ENCODE data around the gene SCAPER. TPM values are rescaled to one million over a fixed set of nuclear protein-coding genes. Genes with fewer than 3 reads are reported as not detected.

Gene SCAPER
- total RNA-seq, 1 experiment from 2014 or later = 14.7 TPM

DNA sequence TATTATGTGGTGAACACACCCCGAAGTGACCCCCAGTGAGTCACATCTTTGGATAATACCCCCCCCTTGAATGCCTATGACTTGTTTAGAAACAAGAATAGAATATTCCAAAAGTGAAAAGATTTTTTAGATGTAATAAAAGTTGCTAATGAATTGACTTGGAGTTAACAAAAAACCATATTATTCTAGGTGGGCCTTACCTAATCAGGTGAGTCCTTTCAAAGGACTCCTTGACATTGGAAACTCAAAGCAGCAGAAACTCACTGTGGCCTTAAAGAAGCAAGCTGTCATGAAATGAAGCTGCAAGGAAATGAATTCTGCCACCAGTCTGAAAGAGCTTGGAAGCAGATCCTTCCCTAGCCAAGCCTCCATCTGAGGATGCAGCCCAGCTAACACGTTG lies 579.4 kb downstream of the SCAPER start:
- no peak for ATAC-seq

More for the DNA sequence above, 579.4 kb downstream of the SCAPER start:
- Histone ChIP-seq H3K4me3 (replicated peaks in 1 of 2; ENCODE audit: low read depth in 1 of 2, low read length in 2 of 2) (no peak overlapping the region), H3K27ac (ENCODE audit: low read depth, low read length) (no peak overlapping the region), H3K4me1 (ENCODE audit: control insufficient read depth in 1 of 2, insufficient read depth in 2 of 2, low read length in 2 of 2) (peaks cover 0 to 8% of the 10 kb centered on the region in 2 experiments; a peak in 2 of 4 replicates), H3K27me3 (ENCODE audit: insufficient read depth, low read length) (no peaks in the 10 kb centered on the region), H3K36me3 (ENCODE audit: control insufficient read depth in 1 of 2, insufficient read depth in 2 of 2, low read length in 2 of 2) (no peaks in the 10 kb centered on the region), H3K9ac (ENCODE audit: low read length) (no peak overlapping the region), H3K4me2 (ENCODE audit: low read length) (no peak overlapping the region), H4K20me1 (ENCODE audit: insufficient read depth) (no peaks in the 10 kb centered on the region), H2AFZ (ENCODE audit: low read depth, low read length, poor library complexity, severe bottlenecking) (no peak overlapping the region), H3K9me3 (ENCODE audit: control insufficient read depth in 1 of 2, insufficient read depth in 1 of 2, low read depth in 1 of 2, low read length in 2 of 2) (no peaks in the 10 kb centered on the region), H3K9me2 (ENCODE audit: insufficient read depth) (no peaks in the 10 kb centered on the region), H3K79me2 (ENCODE audit: insufficient read depth, low read length) (no peaks in the 10 kb centered on the region)
- DNase-seq (ENCODE audit: low read depth, low spot score) = no peak
- ChIA-PET POLR2A (interaction anchor here (0.9 kb wide), 1 partner anchor 10 kb away, joined by 3 read pairs; no protein-coding TSS in a partner anchor), CTCF (interaction anchor here (0.7 kb wide), 1 partner anchor 10 kb away, joined by 4 read pairs; the partner anchor contains the start of gene ISL2), RAD21 (ENCODE audit: low non-redundant PET in 1 of 2, low total read pairs in 2 of 2, uncharacterized antibody in 2 of 2, unreplicated experiment in 2 of 2) (no interaction called here)
- intact Hi-C loops (cut with micrococcal nuclease) = no loop called here
- TF ChIP-seq FOSL1 (IDR thresholded peaks at IDR 0.05; ENCODE audit: low read depth) = no peak
- TF ChIP-seq SP1 (IDR thresholded peaks at IDR 0.05; ENCODE audit: low read depth) = no peak
- TF ChIP-seq RAD21 (IDR thresholded peaks at IDR 0.05; ENCODE audit: low read depth) = no peak
- TF ChIP-seq, protein P1, sequence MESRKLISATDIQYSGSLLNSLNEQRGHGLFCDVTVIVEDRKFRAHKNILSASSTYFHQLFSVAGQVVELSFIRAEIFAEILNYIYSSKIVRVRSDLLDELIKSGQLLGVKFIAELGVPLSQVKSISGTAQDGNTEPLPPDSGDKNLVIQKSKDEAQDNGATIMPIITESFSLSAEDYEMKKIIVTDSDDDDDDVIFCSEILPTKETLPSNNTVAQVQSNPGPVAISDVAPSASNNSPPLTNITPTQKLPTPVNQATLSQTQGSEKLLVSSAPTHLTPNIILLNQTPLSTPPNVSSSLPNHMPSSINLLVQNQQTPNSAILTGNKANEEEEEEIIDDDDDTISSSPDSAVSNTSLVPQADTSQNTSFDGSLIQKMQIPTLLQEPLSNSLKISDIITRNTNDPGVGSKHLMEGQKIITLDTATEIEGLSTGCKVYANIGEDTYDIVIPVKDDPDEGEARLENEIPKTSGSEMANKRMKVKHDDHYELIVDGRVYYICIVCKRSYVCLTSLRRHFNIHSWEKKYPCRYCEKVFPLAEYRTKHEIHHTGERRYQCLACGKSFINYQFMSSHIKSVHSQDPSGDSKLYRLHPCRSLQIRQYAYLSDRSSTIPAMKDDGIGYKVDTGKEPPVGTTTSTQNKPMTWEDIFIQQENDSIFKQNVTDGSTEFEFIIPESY (IDR thresholded peaks at IDR 0.05; ENCODE audit: extremely low read depth, insufficient replicate concordance, low read length) = no peak
- TF ChIP-seq JUND (IDR thresholded peaks at IDR 0.05) = no peak
- TF ChIP-seq CTCF (IDR thresholded peaks at IDR 0.05 in 2 of 3, conservative IDR thresholded peaks at IDR 0.05 in 1 of 3; ENCODE audit: borderline replicate concordance in 1 of 3, insufficient read depth in 1 of 3, low read depth in 2 of 3, low read length in 2 of 3) = no peak
- TF ChIP-seq ZNF274 (IDR thresholded peaks at IDR 0.05; ENCODE audit: low read depth, low read length) = no peak
- no peak for TF ChIP-seq EZH2phosphoT487 (IDR thresholded peaks at IDR 0.05; ENCODE audit: borderline replicate concordance)
- TF ChIP-seq POLR2A (IDR thresholded peaks at IDR 0.05; ENCODE audit: borderline replicate concordance, extremely low read depth, insufficient read depth, insufficient read length) = no peak
- no peak for TF ChIP-seq CEBPB (IDR thresholded peaks at IDR 0.05; ENCODE audit: low read depth)
- TF ChIP-seq ZFX (IDR thresholded peaks at IDR 0.05) = no peak
- no TSS peak for BruUV-seq (replicated peaks)

Measured in HCT116 (cell line).